ENCODE measurements around the gene CDK12. TPM values are rescaled to one million over a fixed set of nuclear protein-coding genes. Genes with fewer than 3 reads are reported as not detected.

The CDK12 gene
- total RNA-seq, 1 donor from 2014 or later = 55.7 TPM

DNA sequence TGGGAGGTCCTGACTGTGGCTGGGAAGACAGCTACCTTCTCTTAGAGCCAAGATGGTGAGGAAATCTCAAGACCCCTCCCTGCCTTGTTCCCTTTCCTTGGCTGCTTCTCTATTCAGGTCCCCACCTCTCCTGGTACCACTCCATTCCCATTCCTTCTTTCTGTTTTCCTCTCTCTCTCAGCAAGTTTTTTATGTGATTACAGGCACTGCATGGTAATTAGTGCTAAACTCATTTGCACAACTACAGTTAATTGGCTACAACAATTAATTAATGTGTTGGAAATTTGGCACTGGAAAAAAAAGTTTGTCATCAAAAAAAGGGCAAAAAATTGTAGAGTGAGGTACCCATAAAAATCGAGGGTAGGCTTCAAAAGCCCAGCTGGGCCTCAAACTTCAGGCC, 101.1 kb downstream of the CDK12 start:
- Histone ChIP-seq H3K4me1 (ENCODE audit: insufficient read depth, low read length) (peaks cover 4% of the 10 kb centered on the region), H3K36me3 (ENCODE audit: insufficient read depth, low read length) (peaks cover 8% of the 10 kb centered on the region), H3K4me3 (ENCODE audit: insufficient read depth, low read depth, low read length) (no peak overlapping the region), H2AFZ (ENCODE audit: low read depth, low read length) (no peak overlapping the region), H3K27me3 (ENCODE audit: insufficient read depth, low read length) (no peaks in the 10 kb centered on the region), H3K27ac (ENCODE audit: low read depth, low read length) (no peak overlapping the region), H4K20me1 (ENCODE audit: insufficient read depth, low read length) (peaks cover 4% of the 10 kb centered on the region), H3K79me2 (ENCODE audit: insufficient read depth, low read length) (no peaks in the 10 kb centered on the region), H3K9me3 (ENCODE audit: insufficient read depth, low read depth, low read length) (no peaks in the 10 kb centered on the region), H3K4me2 (ENCODE audit: low read length) (no peak overlapping the region), H3K9ac (ENCODE audit: low read length) (no peak overlapping the region)
- DNase-seq (ENCODE audit: low read depth) (no peak), FAIRE-seq (no peak)
- no peak for TF ChIP-seq EZH2 (IDR thresholded peaks at IDR 0.05; ENCODE audit: insufficient read depth, low read length)
- TF ChIP-seq, protein P1, sequence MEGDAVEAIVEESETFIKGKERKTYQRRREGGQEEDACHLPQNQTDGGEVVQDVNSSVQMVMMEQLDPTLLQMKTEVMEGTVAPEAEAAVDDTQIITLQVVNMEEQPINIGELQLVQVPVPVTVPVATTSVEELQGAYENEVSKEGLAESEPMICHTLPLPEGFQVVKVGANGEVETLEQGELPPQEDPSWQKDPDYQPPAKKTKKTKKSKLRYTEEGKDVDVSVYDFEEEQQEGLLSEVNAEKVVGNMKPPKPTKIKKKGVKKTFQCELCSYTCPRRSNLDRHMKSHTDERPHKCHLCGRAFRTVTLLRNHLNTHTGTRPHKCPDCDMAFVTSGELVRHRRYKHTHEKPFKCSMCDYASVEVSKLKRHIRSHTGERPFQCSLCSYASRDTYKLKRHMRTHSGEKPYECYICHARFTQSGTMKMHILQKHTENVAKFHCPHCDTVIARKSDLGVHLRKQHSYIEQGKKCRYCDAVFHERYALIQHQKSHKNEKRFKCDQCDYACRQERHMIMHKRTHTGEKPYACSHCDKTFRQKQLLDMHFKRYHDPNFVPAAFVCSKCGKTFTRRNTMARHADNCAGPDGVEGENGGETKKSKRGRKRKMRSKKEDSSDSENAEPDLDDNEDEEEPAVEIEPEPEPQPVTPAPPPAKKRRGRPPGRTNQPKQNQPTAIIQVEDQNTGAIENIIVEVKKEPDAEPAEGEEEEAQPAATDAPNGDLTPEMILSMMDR (IDR thresholded peaks at IDR 0.05; ENCODE audit: insufficient read depth, low read depth, low read length) = no peak
- Mint-ChIP-seq H3K4me1 (ENCODE audit: low read depth, unreplicated experiment) (peaks cover 4% of the 10 kb centered on the region), H3K9me3 (ENCODE audit: unreplicated experiment) (no peaks in the 10 kb centered on the region), H3K36me3 (ENCODE audit: low read depth, unreplicated experiment) (peaks cover 30% of the 10 kb centered on the region), H3K4me3 (ENCODE audit: unreplicated experiment) (peak overlapping the region; percentile 5), H3K27me3 (ENCODE audit: low read depth, unreplicated experiment) (peaks cover 11% of the 10 kb centered on the region), H3K27ac (ENCODE audit: unreplicated experiment) (no peak overlapping the region)

DNA sequence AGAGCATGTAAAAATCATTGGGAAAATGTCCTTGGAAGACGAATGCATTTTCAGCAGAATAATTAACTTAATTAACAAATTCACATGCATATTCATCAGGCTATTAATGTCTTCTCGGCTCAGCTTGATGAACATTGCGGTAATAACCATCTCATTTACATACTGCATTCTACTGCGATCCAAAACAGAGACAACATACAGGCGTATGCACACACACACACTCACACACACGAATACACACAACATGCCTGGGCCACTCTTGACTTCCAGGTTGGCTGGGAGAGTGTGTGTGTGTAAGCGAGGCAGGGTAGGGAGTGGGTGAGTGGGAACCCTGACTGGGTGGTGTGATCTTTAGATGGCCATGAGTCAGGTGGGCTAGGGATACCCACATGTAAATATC, 101.7 kb downstream of the CDK12 start:
- no peak overlapping the region for H3K27ac Mint-ChIP-seq (ENCODE audit: unreplicated experiment)
- H3K4me1 ChIP-seq (ENCODE audit: insufficient read depth, low read length) = peaks cover 4% of the 10 kb centered on the region

DNA sequence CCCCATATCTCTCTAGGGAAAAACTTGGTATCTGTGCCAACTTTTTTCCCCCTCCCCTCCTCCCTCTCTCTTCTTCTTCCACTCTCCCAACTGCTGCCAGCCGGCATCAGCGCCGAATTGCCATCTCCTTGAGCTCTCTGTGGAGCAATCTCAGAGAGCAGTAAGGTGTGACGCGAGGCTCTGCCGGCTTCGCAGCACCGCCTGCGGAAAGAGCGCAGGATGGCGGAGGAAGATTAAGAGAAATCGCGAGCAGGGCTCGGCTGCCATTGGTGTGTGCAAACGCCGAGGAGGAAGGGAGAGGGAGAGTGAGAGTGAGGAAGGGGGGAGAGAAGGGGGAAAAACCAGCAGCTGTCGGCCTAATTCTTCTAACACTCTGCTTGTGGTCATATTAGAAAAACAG, 102.2 kb downstream of the CDK12 start:
- H3K27ac ChIP-seq (ENCODE audit: low read depth, low read length) = no peak overlapping the region

More for the DNA sequence above, 101.7 kb downstream of the CDK12 start:
- H3K4me2 ChIP-seq (ENCODE audit: low read length) = peak overlapping the region; percentile 72
- no peak overlapping the region for H3K4me3 Mint-ChIP-seq (ENCODE audit: unreplicated experiment)
- H2AFZ ChIP-seq (ENCODE audit: low read depth, low read length) = no peak overlapping the region
- no peak for TF ChIP-seq EZH2 (IDR thresholded peaks at IDR 0.05; ENCODE audit: insufficient read depth, low read length)
- TF ChIP-seq, protein P1 (IDR thresholded peaks at IDR 0.05; ENCODE audit: insufficient read depth, low read depth, low read length) = no peak
- no peak overlapping the region for H3K4me3 ChIP-seq (ENCODE audit: insufficient read depth, low read depth, low read length)
- H3K79me2 ChIP-seq (ENCODE audit: insufficient read depth, low read length) = no peaks in the 10 kb centered on the region
- peaks cover 4% of the 10 kb centered on the region for H3K36me3 ChIP-seq (ENCODE audit: insufficient read depth, low read length)
- no peaks in the 10 kb centered on the region for H3K9me3 Mint-ChIP-seq (ENCODE audit: unreplicated experiment)
- no peak overlapping the region for H3K9ac ChIP-seq (ENCODE audit: low read length)
- H3K4me1 Mint-ChIP-seq (ENCODE audit: low read depth, unreplicated experiment) = peaks cover 4% of the 10 kb centered on the region
- no peaks in the 10 kb centered on the region for H3K9me3 ChIP-seq (ENCODE audit: insufficient read depth, low read depth, low read length)
- no peak for FAIRE-seq
- peaks cover 4% of the 10 kb centered on the region for H4K20me1 ChIP-seq (ENCODE audit: insufficient read depth, low read length)
- H3K27ac ChIP-seq (ENCODE audit: low read depth, low read length) = no peak overlapping the region
- DNase-seq (ENCODE audit: low read depth) = peak; percentile 41
- peaks cover 11% of the 10 kb centered on the region for H3K27me3 Mint-ChIP-seq (ENCODE audit: low read depth, unreplicated experiment)
- H3K36me3 Mint-ChIP-seq (ENCODE audit: low read depth, unreplicated experiment) = peaks cover 29% of the 10 kb centered on the region
- no peaks in the 10 kb centered on the region for H3K27me3 ChIP-seq (ENCODE audit: insufficient read depth, low read length)

More for the DNA sequence above, 102.2 kb downstream of the CDK12 start:
- peaks cover 14% of the 10 kb centered on the region for H3K27me3 Mint-ChIP-seq (ENCODE audit: low read depth, unreplicated experiment)
- Histone ChIP-seq H3K9ac (ENCODE audit: low read length) (peak overlapping the region; percentile 46), H3K4me3 (ENCODE audit: insufficient read depth, low read depth, low read length) (no peak overlapping the region), H3K79me2 (ENCODE audit: insufficient read depth, low read length) (no peaks in the 10 kb centered on the region), H3K36me3 (ENCODE audit: insufficient read depth, low read length) (peaks cover 4% of the 10 kb centered on the region), H3K4me1 (ENCODE audit: insufficient read depth, low read length) (peaks cover 4% of the 10 kb centered on the region), H3K27me3 (ENCODE audit: insufficient read depth, low read length) (no peaks in the 10 kb centered on the region), H3K9me3 (ENCODE audit: insufficient read depth, low read depth, low read length) (no peaks in the 10 kb centered on the region), H4K20me1 (ENCODE audit: insufficient read depth, low read length) (peaks cover 4% of the 10 kb centered on the region), H2AFZ (ENCODE audit: low read depth, low read length) (peak overlapping the region; percentile 25), H3K4me2 (ENCODE audit: low read length) (peak overlapping the region; percentile 72)
- FAIRE-seq = no peak
- DNase-seq (ENCODE audit: low read depth) = no peak
- no peak for TF ChIP-seq EZH2 (IDR thresholded peaks at IDR 0.05; ENCODE audit: insufficient read depth, low read length)
- TF ChIP-seq, protein P1 (IDR thresholded peaks at IDR 0.05; ENCODE audit: insufficient read depth, low read depth, low read length) = no peak
- H3K36me3 Mint-ChIP-seq (ENCODE audit: low read depth, unreplicated experiment) = peaks cover 32% of the 10 kb centered on the region
- peaks cover 4% of the 10 kb centered on the region for H3K4me1 Mint-ChIP-seq (ENCODE audit: low read depth, unreplicated experiment)
- H3K4me3 Mint-ChIP-seq (ENCODE audit: unreplicated experiment) = no peak overlapping the region
- no peaks in the 10 kb centered on the region for H3K9me3 Mint-ChIP-seq (ENCODE audit: unreplicated experiment)
- no peak overlapping the region for H3K27ac Mint-ChIP-seq (ENCODE audit: unreplicated experiment)
